Right atrium auricular region (tissue), 2 donors: ENCODE measurements around the gene SLIT3. TPM values are rescaled to one million over a fixed set of nuclear protein-coding genes. Genes with fewer than 3 reads are reported as not detected.
"Not testable (repeated sequence)": the region's sequence is repeated elsewhere in the genome, so short reads cannot be mapped to it uniquely, and the experiment has no call there.

Source experiments
- DNase-seq: peaks from one replicate; pipeline ENCODE4 v3.0.0-alpha.2; 2019; ENCODE audit warnings: low spot score
- H3K27ac ChIP-seq, 2 donors: fragments of 200-600 bp; sonication (generic); 1 replicate in 1 of 2; 2 replicates in 1 of 2; pipeline ENCODE4 v1.5.1; 2016 to 2019
- H3K27me3 ChIP-seq, 2 donors: fragments of 200-600 bp; sonication (generic); one replicate each; pipeline versions ENCODE4 v1.5.1 to v1.6.0; 2017 to 2019
- H3K36me3 ChIP-seq: fragments of 200-600 bp; sonication (generic); one replicate; pipeline ENCODE4 v1.5.1; 2016
- H3K4me1 ChIP-seq, 2 donors: fragments of 200-600 bp; sonication (generic); one replicate each; pipeline versions ENCODE4 v1.5.1 to v1.6.0; 2017 to 2019
- H3K4me3 ChIP-seq, 2 donors: fragments of 200-600 bp; sonication (generic); 1 replicate in 1 of 2; 2 replicates in 1 of 2; pipeline ENCODE4 v1.5.1; 2017 to 2019; ENCODE audit warnings: mild to moderate bottlenecking in 1 of 2, moderate library complexity in 1 of 2
- H3K9me3 ChIP-seq, 2 donors: fragments of 200-600 bp; sonication (generic); one replicate each; pipeline ENCODE4 v1.5.1; 2019
- CTCF ChIP-seq, 2 donors: fragments of 200-600 bp; sonication (generic); IDR thresholded peaks; one replicate each; pipeline ENCODE4 v1.5.1; 2019; ENCODE audit warnings: antibody characterized with exemption in 2 of 2
- total RNA-seq, 2 donors: library from RNA; depleted of rRNA; stranded (reverse); fragments of >200 nt; gene quantifications; one replicate each; pipeline ENCODE4 v1.1.0, GENCODE V29; 2016

SLIT3 gene
- total RNA-seq, 2 donors from 2014 or later, result 66.1 to 85.8 TPM

GRCh38 chr5:168637793-168638192, 663.1 kb downstream of the SLIT3 start:
- DNase-seq, result no peak
- no peaks in the 10 kb centered on the region for H3K9me3 ChIP-seq
- no peaks in the 10 kb centered on the region for H3K4me1 ChIP-seq
- no peak for TF ChIP-seq CTCF (IDR thresholded peaks at IDR 0.05)
- no peak overlapping the region for H3K27ac ChIP-seq
- H3K27me3 ChIP-seq, result no peaks in the 10 kb centered on the region
- H3K36me3 ChIP-seq, result no peaks in the 10 kb centered on the region
- no peak overlapping the region for H3K4me3 ChIP-seq

- Histone ChIP-seq H3K27ac (no peak overlapping the region), H3K4me1 (no peaks in the 10 kb centered on the region), H3K9me3 (no peaks in the 10 kb centered on the region), H3K27me3 (no peaks in the 10 kb centered on the region), H3K4me3 (no peak overlapping the region), H3K36me3 (no peaks in the 10 kb centered on the region)
- no peak for DNase-seq
- no peak for TF ChIP-seq CTCF (IDR thresholded peaks at IDR 0.05)
Observed at GRCh38 chr5:168637281-168637680, 663.7 kb downstream of the SLIT3 start.

GRCh38 chr5:168630958-168631357, 670.0 kb downstream of the SLIT3 start:
- DNase-seq, H3K9me3 ChIP-seq, H3K4me1 ChIP-seq, H3K27me3 ChIP-seq, H3K4me3 ChIP-seq, H3K27ac ChIP-seq, H3K36me3 ChIP-seq: not testable (repeated sequence)

GRCh38 chr5:168624850-168625364, 676.0 kb downstream of the SLIT3 start:
- Histone ChIP-seq H3K4me3 (no peak overlapping the region), H3K36me3 (no peaks in the 10 kb centered on the region), H3K9me3 (no peaks in the 10 kb centered on the region), H3K27me3 (no peaks in the 10 kb centered on the region), H3K4me1 (no peaks in the 10 kb centered on the region), H3K27ac (no peak overlapping the region)
- DNase-seq, result no peak
- TF ChIP-seq CTCF (IDR thresholded peaks at IDR 0.05), result no peak

- no peak for DNase-seq
- no peak for TF ChIP-seq CTCF (IDR thresholded peaks at IDR 0.05)
- Histone ChIP-seq H3K9me3 (no peaks in the 10 kb centered on the region), H3K27ac (no peak overlapping the region), H3K4me3 (no peak overlapping the region), H3K36me3 (no peaks in the 10 kb centered on the region), H3K27me3 (no peaks in the 10 kb centered on the region), H3K4me1 (no peaks in the 10 kb centered on the region)
Observed at GRCh38 chr5:168620807-168621206, 680.1 kb downstream of the SLIT3 start.

- Histone ChIP-seq H3K4me1 (no peaks in the 10 kb centered on the region), H3K27me3 (no peaks in the 10 kb centered on the region), H3K4me3 (no peak overlapping the region), H3K36me3 (no peaks in the 10 kb centered on the region), H3K27ac (no peak overlapping the region), H3K9me3 (no peaks in the 10 kb centered on the region)
- DNase-seq, result no peak
- no peak for TF ChIP-seq CTCF (IDR thresholded peaks at IDR 0.05)
Observed at GRCh38 chr5:168614661-168615060, 686.3 kb downstream of the SLIT3 start.
